DMS53 treated with DMSO at 0.1 percent for 48 hours (cell line): Measurements from ENCODE around the gene C2.
"Not testable (repeated sequence)": the region's sequence is repeated elsewhere in the genome, so short reads cannot be mapped to it uniquely, and the experiment has no call there.

Experiments
- DNase-seq: peaks from one replicate; lab custom pipeline; 2025; ENCODE audit not compliant: unreplicated experiment; lab: John Stamatoyannopoulos, UW

C2 gene

DNA sequence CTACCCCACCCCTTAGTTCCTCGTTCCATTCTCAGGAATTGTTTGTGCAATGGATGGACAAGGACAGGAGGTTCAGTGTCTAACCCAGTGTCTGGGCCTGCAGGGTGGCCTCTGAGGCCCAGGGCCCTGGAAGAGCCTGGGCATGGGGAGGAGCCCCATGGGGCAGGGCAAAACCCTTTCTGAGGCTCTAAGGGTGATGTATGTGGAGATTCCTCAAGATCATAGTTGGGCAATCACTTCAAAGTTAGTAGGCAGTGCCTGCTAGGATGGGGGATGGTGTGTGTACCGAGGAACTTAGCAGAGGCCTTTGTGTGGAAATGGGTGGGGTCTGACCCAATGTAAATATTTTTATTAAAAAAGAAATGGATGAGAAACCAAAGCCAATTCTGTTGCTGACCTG, 6.7 kb upstream of the C2 start:
- no peak for DNase-seq

DNA sequence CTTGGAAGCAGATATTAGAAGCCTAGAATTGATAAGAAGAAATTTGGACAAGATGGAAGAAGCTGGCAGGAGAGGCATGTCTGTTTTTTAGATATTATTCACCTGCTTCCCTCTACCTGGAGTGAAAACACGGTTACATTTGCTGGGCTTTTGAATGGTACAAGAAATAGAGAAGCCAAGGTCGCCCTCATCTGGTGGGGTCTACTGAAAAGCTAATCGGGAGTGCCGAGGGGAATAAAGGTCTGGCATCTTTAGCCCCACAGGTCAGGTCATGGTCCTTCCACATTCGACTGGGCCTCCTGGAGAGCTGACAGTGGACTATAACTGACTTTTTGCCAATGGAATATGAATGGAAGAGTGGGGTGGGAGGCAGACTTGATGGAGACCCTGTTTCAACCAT, 4.6 kb upstream of the C2 start:
- DNase-seq = no peak

DNA sequence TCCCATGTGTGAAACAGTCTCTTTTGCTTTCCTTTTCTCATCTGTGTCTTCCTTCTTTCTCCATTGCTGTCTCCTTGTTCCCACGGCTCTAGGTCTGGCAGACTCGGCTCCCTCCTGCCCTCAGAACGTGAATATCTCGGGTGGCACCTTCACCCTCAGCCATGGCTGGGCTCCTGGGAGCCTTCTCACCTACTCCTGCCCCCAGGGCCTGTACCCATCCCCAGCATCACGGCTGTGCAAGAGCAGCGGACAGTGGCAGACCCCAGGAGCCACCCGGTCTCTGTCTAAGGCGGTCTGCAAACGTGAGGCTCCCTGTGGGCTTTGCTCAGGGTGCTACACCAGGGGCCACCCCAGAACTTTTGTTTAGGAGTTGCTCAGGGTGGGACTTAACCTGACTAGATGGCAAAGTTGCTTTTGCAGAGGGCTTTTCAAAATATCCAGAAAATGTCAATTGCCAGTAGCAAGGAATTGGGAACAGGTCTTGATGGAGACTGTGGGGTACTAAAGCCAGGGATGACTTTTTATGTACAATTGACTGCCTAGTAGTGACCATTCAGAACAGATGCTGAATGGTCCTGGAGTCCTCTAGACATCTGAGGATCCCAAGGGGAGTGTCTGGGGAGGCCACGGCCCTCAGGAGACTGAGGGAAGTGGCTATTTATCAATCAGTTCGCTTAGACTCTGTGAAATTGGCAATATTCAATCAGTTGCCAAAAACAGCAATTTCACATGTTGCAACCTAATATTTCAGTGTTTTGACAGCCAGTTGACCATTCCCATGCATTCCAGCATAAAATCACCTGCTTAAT, 550 bp downstream of the C2 start:
- DNase-seq = no peak

DNA sequence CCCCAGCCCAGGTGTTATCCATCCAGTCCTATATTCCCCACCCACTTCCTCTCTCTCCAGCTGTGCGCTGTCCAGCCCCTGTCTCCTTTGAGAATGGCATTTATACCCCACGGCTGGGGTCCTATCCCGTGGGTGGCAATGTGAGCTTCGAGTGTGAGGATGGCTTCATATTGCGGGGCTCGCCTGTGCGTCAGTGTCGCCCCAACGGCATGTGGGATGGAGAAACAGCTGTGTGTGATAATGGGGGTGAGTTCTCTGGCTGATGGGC, 1.1 kb downstream of the C2 start:
- DNase-seq = no peak

DNA sequence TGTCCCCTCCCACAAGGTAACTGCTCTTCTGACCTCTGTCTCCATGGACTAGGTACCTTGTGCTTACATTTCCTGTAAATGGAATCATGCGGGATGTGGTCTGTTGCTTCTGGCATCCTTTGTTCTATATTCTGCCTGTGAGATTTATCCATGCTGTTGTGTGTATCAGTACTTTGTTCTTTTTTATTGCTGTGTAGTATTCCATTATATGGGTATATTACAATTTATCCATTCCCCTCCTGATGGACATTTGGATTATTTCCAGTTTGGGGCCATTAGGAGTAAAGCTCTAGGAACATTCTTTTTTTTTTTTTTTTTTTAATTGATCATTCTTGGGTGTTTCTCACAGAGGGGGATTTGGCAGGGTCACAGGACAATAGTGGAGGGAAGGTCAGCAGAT, 3.4 kb downstream of the C2 start:
- DNase-seq = no peak

DNA sequence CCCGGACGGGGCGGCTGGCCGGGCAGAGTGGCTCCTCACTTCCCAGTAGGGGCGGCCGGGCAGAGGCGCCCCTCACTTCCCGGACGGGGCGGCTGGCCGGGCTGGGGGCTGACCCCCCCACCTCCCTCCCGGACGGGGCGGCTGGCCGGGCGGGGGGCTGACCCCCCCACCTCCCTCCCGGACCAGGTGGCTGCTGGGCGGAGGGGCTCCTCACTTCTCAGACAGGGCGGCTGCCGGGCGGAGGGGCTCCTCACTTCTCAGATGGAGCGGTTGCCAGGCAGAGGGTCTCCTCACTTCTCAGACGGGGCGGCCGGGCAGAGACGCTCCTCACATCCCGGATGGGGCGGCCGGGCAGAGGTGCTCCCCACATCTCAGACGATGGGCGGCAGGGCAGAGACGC, 4.6 kb downstream of the C2 start:
- not testable (repeated sequence) for DNase-seq

DNA sequence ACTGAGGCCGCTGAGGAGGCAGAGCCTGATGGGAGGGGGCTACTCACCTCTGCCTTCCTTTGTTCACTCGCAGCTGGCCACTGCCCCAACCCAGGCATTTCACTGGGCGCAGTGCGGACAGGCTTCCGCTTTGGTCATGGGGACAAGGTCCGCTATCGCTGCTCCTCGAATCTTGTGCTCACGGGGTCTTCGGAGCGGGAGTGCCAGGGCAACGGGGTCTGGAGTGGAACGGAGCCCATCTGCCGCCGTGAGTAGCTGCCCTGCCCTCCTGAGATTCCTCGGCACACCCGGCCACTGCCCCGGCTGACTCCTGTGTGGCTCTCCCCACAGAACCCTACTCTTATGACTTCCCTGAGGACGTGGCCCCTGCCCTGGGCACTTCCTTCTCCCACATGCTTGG, 6.0 kb downstream of the C2 start:
- DNase-seq = no peak

DNA sequence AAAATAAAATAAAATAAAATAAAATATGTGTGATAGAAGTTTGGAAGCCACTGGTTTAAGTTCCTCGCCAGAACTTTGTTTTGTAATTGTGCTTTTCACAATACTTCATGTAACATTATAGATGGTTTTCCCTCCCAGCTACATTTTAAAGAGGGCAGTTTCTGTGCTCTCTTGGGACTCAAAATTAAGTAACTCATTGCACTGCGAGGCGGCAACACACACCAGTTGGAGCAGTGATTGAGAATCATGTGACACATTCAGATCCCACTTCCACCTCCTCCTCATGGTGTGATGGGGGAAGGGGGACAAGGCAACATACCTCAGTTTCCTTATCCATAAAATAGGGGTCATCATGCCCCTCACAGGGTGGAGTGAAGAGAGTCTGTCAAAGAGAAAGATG, 7.5 kb downstream of the C2 start:
- DNase-seq = no peak

DNA sequence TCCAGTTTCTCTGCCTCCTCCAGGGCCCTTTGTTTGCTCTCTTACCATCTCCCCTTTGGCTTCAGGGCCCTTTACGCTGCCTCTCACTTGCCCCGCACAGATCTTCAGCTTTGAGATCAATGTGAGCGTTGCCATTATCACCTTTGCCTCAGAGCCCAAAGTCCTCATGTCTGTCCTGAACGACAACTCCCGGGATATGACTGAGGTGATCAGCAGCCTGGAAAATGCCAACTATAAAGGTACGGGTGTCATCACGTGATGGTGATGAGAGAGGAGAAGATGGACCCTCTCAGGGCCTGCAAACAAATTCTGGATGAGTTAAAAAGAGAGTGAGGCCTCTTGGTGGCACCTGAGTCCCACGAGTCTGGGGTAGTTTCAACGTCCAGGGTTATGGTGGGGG, 8.3 kb downstream of the C2 start:
- DNase-seq = no peak

DNA sequence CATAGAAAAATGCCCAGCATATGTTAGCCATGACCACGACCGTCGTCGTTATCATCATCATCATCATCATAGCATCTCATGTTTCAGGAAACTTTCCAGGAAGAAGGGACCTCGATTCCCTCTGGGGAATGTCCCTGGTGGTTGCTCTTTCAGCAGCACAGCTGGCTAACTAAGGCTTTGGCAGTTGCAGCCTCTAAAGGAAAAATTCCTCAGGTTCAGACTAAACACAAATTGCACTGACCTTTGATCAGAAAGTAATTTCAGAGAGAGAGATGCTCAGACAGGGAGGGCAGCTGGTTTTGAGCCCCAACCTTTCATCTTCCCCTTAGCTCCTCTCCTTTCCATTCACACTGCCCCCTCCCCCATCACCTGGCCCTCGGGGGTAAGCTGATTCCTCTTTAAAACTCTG, 12.7 kb downstream of the C2 start:
- DNase-seq = no peak

DNA sequence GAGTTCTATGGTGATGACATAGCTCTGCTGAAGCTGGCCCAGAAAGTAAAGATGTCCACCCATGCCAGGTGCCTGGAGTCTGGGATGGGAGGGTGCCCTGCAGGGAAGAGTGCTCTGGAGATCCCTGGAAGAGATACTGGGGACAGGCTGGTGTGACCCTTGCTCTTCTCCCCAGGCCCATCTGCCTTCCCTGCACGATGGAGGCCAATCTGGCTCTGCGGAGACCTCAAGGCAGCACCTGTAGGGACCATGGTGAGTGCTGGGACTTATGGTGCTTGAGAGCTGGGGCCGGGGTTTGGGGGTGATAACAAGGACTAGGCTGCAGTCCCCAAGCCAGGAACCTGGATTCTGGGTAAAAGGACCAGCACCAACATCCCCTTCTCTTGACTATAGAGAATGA, 16.2 kb downstream of the C2 start:
- DNase-seq = no peak

DNA sequence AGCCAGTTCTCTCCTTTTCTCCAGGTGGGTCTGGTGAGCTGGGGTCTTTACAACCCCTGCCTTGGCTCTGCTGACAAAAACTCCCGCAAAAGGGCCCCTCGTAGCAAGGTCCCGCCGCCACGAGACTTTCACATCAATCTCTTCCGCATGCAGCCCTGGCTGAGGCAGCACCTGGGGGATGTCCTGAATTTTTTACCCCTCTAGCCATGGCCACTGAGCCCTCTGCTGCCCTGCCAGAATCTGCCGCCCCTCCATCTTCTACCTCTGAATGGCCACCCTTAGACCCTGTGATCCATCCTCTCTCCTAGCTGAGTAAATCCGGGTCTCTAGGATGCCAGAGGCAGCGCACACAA, 17.6 kb downstream of the C2 start:
- no peak for DNase-seq

DNA sequence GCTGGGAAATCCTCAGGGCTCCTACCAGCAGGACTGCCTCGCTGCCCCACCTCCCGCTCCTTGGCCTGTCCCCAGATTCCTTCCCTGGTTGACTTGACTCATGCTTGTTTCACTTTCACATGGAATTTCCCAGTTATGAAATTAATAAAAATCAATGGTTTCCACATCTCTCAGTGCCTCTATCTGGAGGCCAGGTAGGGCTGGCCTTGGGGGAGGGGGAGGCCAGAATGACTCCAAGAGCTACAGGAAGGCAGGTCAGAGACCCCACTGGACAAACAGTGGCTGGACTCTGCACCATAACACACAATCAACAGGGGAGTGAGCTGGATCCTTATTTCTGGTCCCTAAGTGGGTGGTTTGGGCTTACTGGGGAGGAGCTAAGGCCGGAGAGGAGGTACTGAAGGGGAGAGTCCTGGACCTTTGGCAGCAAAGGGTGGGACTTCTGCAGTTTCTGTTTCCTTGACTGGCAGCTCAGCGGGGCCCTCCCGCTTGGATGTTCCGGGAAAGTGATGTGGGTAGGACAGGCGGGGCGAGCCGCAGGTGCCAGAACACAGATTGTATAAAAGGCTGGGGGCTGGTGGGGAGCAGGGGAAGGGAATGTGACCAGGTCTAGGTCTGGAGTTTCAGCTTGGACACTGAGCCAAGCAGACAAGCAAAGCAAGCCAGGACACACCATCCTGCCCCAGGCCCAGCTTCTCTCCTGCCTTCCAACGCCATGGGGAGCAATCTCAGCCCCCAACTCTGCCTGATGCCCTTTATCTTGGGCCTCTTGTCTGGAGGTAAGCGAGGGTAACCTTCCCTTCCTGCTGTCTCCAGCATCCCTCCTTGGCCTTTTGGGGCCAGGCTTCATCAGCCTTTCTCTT, 18.2 kb downstream of the C2 start, which contains the start of gene CFB:
Gene CFB, plus strand, starts transcription at position 589 of the 863 bp plus-strand sequence. Its CDS starts 127 bp downstream, at position 716.
- no peak for DNase-seq

DNA sequence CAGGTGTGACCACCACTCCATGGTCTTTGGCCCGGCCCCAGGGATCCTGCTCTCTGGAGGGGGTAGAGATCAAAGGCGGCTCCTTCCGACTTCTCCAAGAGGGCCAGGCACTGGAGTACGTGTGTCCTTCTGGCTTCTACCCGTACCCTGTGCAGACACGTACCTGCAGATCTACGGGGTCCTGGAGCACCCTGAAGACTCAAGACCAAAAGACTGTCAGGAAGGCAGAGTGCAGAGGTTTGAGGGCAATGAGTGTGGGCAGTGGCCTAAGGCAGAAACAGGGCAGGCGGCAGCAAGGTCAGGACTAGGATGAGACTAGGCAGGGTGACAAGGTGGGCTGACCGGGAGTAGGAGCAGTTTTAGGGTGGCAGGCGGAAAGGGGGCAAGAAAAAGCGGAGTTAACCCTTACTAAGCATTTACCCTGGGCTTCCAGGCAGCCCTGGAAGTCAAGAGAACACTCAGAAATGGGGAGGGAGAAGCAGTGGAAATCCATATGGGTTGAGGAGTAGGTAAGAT, 18.9 kb downstream of the C2 start:
- no peak for DNase-seq

DNA sequence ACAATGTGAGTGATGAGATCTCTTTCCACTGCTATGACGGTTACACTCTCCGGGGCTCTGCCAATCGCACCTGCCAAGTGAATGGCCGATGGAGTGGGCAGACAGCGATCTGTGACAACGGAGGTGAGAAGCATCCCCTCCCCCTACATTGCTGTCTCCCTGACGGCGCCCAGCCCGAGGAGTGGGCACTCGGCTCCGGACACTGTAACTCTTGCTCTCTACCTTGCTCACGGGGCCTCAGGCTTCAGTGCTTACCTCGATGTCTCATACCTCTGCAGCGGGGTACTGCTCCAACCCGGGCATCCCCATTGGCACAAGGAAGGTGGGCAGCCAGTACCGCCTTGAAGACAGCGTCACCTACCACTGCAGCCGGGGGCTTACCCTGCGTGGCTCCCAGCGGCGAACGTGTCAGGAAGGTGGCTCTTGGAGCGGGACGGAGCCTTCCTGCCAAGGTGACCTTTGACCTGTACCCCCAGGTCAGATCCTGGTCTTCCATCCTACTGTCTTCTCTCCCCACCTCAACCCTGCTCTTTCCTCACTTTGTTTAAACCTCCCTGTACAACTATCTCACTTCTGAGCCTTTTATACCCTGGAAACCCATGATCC, 19.7 kb downstream of the C2 start:
- no peak for DNase-seq

DNA sequence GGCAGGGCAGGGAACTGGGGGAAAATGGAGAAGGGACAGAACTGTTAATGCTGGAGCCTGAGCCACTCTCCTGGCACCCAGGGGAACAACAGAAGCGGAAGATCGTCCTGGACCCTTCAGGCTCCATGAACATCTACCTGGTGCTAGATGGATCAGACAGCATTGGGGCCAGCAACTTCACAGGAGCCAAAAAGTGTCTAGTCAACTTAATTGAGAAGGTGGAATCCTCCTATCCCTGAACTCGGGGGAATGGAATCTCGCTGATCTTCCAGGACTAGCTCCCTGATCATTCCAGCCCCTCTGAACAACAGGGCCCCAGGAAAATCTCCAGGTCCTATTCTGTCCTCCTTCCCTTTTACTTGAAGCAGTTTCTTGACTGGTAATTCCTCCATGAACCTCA, 20.3 kb downstream of the C2 start:
- no peak for DNase-seq

DNA sequence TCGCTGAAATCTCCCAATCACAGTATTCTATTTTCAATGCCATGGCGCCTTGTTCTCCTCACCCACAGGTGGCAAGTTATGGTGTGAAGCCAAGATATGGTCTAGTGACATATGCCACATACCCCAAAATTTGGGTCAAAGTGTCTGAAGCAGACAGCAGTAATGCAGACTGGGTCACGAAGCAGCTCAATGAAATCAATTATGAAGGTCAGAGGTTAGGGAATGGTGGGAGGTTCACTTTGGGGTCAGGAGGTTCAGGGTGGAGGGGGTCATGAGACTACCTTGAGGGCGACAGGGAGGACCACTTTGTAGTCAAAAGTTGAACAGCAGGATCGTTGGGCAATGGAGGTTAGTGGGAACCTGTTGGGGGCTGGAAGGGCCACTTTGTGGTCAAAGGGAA, 20.8 kb downstream of the C2 start:
- no peak for DNase-seq

DNA sequence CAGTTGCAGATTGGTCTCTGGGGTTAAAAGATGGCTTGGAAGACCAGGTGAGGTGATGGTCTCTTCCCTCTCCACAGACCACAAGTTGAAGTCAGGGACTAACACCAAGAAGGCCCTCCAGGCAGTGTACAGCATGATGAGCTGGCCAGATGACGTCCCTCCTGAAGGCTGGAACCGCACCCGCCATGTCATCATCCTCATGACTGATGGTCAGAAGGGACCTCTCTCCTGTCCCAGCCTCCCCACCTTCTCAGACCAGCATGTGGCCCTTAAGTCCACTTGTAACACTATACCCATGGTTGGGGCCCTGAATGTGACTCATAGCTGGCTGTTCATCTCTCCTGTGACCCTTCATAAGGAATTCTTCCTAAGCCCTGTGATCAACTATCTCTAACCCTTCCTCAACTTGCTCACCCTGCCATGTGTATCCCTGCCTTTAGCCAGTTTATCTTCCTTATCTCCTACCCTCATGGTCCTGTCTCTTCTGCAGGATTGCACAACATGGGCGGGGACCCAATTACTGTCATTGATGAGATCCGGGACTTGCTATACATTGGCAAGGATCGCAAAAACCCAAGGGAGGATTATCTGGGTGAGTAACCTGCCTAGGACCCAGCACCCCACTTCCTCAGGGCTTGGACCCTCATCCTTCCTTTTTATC, 21.4 kb downstream of the C2 start:
- peak; percentile 25 for DNase-seq

DNA sequence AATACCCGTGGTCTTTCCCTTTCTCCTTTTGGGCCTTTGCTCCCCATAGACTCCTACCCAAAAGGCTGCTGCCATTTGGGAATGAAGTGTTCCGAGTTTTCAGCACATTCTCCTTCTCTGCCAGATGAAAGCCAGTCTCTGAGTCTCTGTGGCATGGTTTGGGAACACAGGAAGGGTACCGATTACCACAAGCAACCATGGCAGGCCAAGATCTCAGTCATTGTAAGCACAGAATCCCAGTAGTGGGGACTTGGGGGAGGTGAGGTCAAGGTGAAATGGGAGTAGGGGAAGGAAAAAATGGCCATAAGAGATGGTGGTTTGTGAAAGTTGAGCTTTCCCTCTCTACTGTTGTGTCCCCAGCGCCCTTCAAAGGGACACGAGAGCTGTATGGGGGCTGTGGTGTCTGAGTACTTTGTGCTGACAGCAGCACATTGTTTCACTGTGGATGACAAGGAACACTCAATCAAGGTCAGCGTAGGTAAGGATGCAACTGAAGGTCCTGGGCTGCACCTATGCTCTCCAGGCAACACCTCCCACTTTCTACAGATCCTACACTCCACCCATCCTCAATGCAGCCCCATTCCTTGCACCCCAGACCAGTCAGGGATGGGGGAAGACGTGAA, 22.5 kb downstream of the C2 start:
- no peak for DNase-seq

DNA sequence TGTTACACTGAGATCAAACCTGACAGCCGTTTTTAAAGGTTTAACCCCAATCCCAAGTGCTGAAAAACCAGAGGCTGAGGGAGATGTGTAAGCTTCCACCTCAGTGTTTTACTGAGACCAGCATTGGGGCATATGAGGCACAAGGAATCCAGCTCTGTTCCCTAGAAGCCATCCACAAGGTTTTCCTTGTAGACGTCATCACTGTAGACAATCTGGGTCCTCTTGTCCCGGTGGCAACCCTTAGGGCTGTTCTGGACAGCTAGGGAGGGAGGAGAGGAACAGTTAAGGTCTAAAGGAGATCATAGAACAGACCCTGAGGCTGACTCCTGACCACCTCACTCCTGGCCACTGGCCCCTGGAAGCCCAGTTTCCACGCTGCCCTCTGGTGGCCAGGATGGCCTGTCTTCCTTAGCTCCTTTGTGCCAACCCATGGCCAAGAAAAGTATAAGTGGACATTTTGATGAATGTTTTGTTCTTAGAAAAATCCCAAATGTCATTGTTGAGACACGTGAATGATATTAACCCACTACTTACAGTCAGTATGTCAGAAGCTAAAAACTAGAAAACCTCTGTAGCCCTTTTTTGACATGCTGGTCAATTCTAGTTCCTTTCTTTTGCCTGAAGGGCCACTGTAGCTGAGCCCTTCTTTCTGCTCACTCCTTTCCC, 24.8 kb downstream of the C2 start:
- DNase-seq = peak; percentile 21

DNA sequence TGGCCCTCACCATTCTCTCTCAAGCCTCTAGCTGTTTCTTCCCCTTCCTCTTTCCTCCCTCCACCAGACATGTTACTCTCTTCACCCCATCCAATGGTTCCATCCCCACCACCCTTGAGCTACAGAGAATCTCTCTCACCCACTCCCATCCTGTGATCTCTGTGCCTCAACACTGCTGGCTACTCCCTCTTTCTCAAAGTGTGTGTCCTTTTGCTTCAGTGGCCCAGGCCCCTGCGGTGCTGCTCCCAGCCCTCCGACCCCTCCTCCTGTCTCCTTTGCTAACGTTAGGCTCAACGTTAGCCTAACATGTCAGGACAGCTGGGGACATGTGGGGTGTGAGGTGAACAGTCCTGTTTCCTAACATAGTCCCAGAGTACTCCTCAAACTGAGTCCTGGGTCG, 25.4 kb downstream of the C2 start:
- DNase-seq = no peak
